ENCODE data around the gene MRC2. TPM values are rescaled to one million over a fixed set of nuclear protein-coding genes. Genes with fewer than 3 reads are reported as not detected.

MRC2 gene
- total RNA-seq, 1 experiment from 2014 or later = 12.3 TPM

DNA sequence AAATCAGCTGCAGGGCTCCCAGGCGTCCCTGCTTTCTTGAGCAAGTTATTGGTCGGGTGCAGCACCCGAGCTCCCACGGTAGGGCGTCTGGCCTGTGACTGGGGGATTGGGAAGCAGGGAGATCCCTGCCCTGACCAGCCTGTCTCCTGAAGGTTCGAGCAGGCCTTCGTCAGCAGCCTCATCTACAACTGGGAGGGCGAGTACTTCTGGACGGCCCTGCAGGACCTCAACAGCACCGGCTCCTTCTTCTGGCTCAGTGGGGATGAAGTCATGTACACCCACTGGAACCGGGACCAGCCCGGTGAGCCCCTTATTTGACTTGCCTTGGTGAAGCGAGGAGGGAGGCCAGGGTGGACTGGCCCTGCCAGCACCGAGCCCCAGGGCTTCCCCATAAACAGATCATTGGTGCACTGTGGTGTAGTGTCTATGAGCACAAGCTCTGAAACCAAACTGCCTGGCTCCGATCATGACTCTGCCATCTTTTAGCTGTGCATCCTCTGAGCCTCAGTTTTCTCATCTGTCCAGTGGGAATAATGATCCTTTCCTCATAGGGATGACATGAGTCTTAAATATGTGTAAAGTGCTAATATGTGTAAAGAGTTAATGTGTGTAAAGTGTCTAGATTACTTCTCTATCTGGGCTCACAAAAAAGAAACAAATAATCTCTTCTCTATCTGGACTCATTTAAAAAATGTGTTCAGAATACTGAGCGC lies 48.9 kb downstream of the MRC2 start:
- POLR2A ChIA-PET = interaction anchor here (0.7 kb wide), 1 partner anchor 883 kb away, joined by 3 read pairs; no protein-coding TSS in a partner anchor
- Mint-ChIP-seq H3K4me3 (ENCODE audit: unreplicated experiment) (no peak overlapping the region), H3K27me3 (ENCODE audit: insufficient read depth, unreplicated experiment) (no peaks in the 10 kb centered on the region), H3K36me3 (ENCODE audit: insufficient read depth, unreplicated experiment) (peaks cover 6% of the 10 kb centered on the region), H3K27ac (ENCODE audit: low read depth, unreplicated experiment) (no peak overlapping the region), H3K4me1 (ENCODE audit: insufficient read depth, unreplicated experiment) (peaks cover 13% of the 10 kb centered on the region), H3K9me3 (ENCODE audit: unreplicated experiment) (no peaks in the 10 kb centered on the region)
- no TSS peak for BruUV-seq (replicated peaks)
- TF ChIP-seq, protein P1, sequence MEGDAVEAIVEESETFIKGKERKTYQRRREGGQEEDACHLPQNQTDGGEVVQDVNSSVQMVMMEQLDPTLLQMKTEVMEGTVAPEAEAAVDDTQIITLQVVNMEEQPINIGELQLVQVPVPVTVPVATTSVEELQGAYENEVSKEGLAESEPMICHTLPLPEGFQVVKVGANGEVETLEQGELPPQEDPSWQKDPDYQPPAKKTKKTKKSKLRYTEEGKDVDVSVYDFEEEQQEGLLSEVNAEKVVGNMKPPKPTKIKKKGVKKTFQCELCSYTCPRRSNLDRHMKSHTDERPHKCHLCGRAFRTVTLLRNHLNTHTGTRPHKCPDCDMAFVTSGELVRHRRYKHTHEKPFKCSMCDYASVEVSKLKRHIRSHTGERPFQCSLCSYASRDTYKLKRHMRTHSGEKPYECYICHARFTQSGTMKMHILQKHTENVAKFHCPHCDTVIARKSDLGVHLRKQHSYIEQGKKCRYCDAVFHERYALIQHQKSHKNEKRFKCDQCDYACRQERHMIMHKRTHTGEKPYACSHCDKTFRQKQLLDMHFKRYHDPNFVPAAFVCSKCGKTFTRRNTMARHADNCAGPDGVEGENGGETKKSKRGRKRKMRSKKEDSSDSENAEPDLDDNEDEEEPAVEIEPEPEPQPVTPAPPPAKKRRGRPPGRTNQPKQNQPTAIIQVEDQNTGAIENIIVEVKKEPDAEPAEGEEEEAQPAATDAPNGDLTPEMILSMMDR (IDR thresholded peaks at IDR 0.05; ENCODE audit: unreplicated experiment) = no peak
- no peak for DNase-seq (ENCODE audit: unreplicated experiment)
- intact Hi-C loops (cut with micrococcal nuclease) = loop anchor here (10.0 kb wide), 1 partner anchor 938 kb away; no protein-coding TSS in a partner anchor
- CTCF ChIA-PET = interaction anchor here (1.4 kb wide), 1 partner anchor 730 kb away, joined by 6 read pairs; no protein-coding TSS in a partner anchor

DNA sequence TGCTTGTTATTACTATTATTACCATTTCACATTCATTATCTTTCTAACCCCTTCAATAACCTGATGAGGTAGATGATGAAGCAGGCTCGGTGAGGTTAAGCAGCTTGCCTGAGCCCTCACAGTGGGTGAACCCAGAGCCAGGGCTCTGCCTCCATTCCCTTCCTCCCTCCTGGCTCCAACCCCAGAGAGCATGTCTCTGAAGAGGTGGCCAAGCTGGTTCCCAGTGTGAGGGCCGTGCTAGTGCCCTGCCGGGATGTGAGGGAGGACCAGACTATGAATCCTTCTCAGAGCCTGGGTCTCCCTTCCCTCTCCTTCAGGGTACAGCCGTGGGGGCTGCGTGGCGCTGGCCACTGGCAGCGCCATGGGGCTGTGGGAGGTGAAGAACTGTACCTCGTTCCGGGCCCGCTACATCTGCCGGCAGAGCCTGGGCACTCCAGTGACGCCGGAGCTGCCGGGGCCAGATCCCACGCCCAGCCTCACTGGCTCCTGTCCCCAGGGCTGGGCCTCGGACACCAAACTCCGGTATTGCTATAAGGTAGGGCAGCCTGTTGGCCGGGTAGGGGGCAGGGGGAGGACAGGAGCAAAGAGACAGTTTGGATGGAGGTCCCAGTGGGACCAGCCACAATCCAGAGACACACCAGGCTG lies 49.6 kb downstream of the MRC2 start:
- Mint-ChIP-seq H3K27ac (ENCODE audit: low read depth, unreplicated experiment) (no peak overlapping the region), H3K9me3 (ENCODE audit: unreplicated experiment) (no peaks in the 10 kb centered on the region), H3K4me3 (ENCODE audit: unreplicated experiment) (no peak overlapping the region), H3K4me1 (ENCODE audit: insufficient read depth, unreplicated experiment) (peaks cover 6% of the 10 kb centered on the region), H3K27me3 (ENCODE audit: insufficient read depth, unreplicated experiment) (no peaks in the 10 kb centered on the region), H3K36me3 (ENCODE audit: insufficient read depth, unreplicated experiment) (peaks cover 4% of the 10 kb centered on the region)
- ChIA-PET CTCF (interaction anchor here (0.6 to 1.4 kb wide), 2 partner anchors 289 to 729 kb away, joined by 3 to 6 read pairs; partner anchors contain the start of gene TANC2), POLR2A (no interaction called here)
- no peak for DNase-seq (ENCODE audit: unreplicated experiment)
- TF ChIP-seq, protein P1 (IDR thresholded peaks at IDR 0.05; ENCODE audit: unreplicated experiment) = no peak
- BruUV-seq (replicated peaks) = no TSS peak
- intact Hi-C loops (cut with micrococcal nuclease) = loop anchor here (10.0 kb wide), 1 partner anchor 938 kb away; no protein-coding TSS in a partner anchor

DNA sequence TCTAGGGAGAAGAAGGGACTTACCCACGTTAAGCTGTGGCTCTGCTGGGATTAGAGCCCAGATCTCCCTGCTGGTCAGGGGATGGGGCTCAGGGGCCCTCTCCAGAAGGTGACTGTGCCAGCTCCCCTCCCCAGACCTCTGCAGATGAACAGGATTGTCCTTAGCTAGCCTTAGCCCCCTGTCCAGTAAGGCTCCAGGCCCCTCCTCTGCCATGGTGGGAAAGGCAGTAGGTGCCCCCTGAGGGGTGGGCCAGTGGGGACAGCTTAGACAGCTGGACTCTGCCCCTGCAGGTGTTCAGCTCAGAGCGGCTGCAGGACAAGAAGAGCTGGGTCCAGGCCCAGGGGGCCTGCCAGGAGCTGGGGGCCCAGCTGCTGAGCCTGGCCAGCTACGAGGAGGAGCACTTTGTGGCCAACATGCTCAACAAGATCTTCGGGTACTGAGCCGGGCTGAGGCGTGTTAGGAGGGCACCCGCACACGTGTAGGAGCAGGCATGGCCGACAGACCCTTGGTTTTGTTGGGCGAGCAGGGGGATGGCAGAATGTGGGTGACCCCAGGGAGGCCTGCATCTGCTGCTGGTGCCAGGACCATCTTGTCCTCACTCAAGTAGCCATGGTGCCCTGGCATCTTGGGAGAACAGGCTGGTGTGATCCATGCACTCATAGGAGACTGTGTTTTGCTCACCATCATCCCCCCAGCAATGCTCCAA lies 50.9 kb downstream of the MRC2 start:
- Mint-ChIP-seq H3K4me3 (ENCODE audit: unreplicated experiment) (no peak overlapping the region), H3K27ac (ENCODE audit: low read depth, unreplicated experiment) (no peak overlapping the region), H3K27me3 (ENCODE audit: insufficient read depth, unreplicated experiment) (no peaks in the 10 kb centered on the region), H3K4me1 (ENCODE audit: insufficient read depth, unreplicated experiment) (no peaks in the 10 kb centered on the region), H3K36me3 (ENCODE audit: insufficient read depth, unreplicated experiment) (no peaks in the 10 kb centered on the region), H3K9me3 (ENCODE audit: unreplicated experiment) (no peaks in the 10 kb centered on the region)
- ChIA-PET POLR2A (no interaction called here), CTCF (interaction anchor here (0.6 to 1.9 kb wide), 4 partner anchors 203 to 1312 kb away, joined by 3 to 5 read pairs (median 4); no protein-coding TSS in a partner anchor)
- no peak for DNase-seq (ENCODE audit: unreplicated experiment)
- TF ChIP-seq, protein P1 (IDR thresholded peaks at IDR 0.05; ENCODE audit: unreplicated experiment) = no peak
- no TSS peak for BruUV-seq (replicated peaks)
- intact Hi-C loops (cut with micrococcal nuclease) = loop anchor here (10.0 kb wide), 1 partner anchor 936 kb away; no protein-coding TSS in a partner anchor

Measured in MCF 10A (cell line).